ENCODE results near the gene TTC7B. TPM values are rescaled to one million over a fixed set of nuclear protein-coding genes. Genes with fewer than 3 reads are reported as not detected.

Gene TTC7B
- total and polyA plus RNA-seq, 10 of the 15 experiments (the other 5 are each of a cell fraction or from before 2014, with no cell fraction given): under 0.01 to 1.1 (median 0.26) TPM; not detected in 2

DNA sequence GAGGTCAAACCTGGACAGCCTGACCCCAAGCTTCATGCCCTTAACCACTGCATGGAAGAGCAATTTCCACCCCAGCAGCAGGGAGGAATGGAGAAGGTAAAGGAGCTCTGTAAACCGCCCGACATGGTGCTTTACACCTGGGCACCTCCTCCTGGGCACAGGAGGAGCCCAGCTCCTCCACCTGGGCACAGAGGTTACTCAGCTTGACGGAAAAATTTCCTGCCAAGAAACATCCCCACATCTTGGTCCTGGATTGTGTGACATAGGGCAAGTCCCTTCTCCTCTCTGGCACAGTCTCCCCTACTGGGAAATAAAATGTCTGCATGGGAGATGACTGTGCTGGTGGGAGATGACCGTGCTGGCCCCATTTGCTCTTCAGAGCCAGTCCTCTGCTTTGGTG, 40.8 kb downstream of the TTC7B start:
- Histone ChIP-seq H3K79me2 (ENCODE audit: control insufficient read depth, insufficient read depth, low read length) (no peaks in the 10 kb centered on the region), H3K4me2 (ENCODE audit: control insufficient read depth, insufficient read depth) (no peak overlapping the region), H3K27ac (ENCODE audit: control insufficient read depth, insufficient read depth) (no peak overlapping the region), H3K9me3 (replicated peaks; ENCODE audit: control insufficient read depth, insufficient read depth, low read length) (no peaks in the 10 kb centered on the region), H3K4me3 (no peak overlapping the region), H3K36me3 (ENCODE audit: control insufficient read depth in 2 of 2, insufficient read depth in 2 of 2, low read length in 1 of 2) (no peaks in the 10 kb centered on the region), H3K9ac (ENCODE audit: control insufficient read depth, insufficient read depth, low read length) (no peak overlapping the region), H4K20me1 (ENCODE audit: control insufficient read depth, insufficient read depth) (no peaks in the 10 kb centered on the region), H2AFZ (ENCODE audit: control insufficient read depth, low read depth, low read length) (no peak overlapping the region), H3K4me1 (ENCODE audit: control insufficient read depth, insufficient read depth, low read length) (no peaks in the 10 kb centered on the region), H3K27me3 (replicated peaks in 1 of 2; ENCODE audit: control insufficient read depth in 2 of 2, insufficient read depth in 2 of 2, low read length in 1 of 2) (no peaks in the 10 kb centered on the region; a peak in 1 of 4 replicates)
- TF ChIP-seq SIX5 (IDR thresholded peaks at IDR 0.05; ENCODE audit: low read depth, low read length, severe bottlenecking) (no peak), SPI1 (IDR thresholded peaks at IDR 0.05; ENCODE audit: borderline replicate concordance, insufficient read depth, low read depth, low read length) (no peak), POLR2AphosphoS5 (IDR thresholded peaks at IDR 0.05; ENCODE audit: low read length) (no peak), DPF2 (IDR thresholded peaks at IDR 0.05) (no peak), MYB (IDR thresholded peaks at IDR 0.05; ENCODE audit: borderline replicate concordance, low read depth, low read length) (no peak), CBFB (IDR thresholded peaks at IDR 0.05; ENCODE audit: low read depth) (no peak), NFYB (IDR thresholded peaks at IDR 0.05; ENCODE audit: insufficient read depth, low read depth, low read length) (no peak), RCOR1 (conservative IDR thresholded peaks at IDR 0.05; ENCODE audit: low read depth, low read length) (no peak), RUNX3 (IDR thresholded peaks at IDR 0.05; ENCODE audit: low read length) (no peak), SUPT20H (IDR thresholded peaks at IDR 0.05; ENCODE audit: borderline replicate concordance, control insufficient read depth, low read depth, low read length) (no peak)
- TF ChIP-seq, protein P1, sequence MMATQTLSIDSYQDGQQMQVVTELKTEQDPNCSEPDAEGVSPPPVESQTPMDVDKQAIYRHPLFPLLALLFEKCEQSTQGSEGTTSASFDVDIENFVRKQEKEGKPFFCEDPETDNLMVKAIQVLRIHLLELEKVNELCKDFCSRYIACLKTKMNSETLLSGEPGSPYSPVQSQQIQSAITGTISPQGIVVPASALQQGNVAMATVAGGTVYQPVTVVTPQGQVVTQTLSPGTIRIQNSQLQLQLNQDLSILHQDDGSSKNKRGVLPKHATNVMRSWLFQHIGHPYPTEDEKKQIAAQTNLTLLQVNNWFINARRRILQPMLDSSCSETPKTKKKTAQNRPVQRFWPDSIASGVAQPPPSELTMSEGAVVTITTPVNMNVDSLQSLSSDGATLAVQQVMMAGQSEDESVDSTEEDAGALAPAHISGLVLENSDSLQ (IDR thresholded peaks at IDR 0.05): no peak
- TF ChIP-seq, protein P2, sequence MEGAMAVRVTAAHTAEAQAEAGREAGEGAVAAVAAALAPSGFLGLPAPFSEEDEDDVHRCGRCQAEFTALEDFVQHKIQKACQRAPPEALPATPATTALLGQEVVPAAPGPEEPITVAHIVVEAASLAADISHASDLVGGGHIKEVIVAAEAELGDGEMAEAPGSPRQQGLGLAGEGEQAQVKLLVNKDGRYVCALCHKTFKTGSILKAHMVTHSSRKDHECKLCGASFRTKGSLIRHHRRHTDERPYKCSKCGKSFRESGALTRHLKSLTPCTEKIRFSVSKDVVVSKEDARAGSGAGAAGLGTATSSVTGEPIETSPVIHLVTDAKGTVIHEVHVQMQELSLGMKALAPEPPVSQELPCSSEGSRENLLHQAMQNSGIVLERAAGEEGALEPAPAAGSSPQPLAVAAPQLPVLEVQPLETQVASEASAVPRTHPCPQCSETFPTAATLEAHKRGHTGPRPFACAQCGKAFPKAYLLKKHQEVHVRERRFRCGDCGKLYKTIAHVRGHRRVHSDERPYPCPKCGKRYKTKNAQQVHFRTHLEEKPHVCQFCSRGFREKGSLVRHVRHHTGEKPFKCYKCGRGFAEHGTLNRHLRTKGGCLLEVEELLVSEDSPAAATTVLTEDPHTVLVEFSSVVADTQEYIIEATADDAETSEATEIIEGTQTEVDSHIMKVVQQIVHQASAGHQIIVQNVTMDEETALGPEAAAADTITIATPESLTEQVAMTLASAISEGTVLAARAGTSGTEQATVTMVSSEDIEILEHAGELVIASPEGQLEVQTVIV (IDR thresholded peaks at IDR 0.05; ENCODE audit: borderline replicate concordance, partially characterized antibody): no peak
- TF ChIP-seq, protein P3, sequence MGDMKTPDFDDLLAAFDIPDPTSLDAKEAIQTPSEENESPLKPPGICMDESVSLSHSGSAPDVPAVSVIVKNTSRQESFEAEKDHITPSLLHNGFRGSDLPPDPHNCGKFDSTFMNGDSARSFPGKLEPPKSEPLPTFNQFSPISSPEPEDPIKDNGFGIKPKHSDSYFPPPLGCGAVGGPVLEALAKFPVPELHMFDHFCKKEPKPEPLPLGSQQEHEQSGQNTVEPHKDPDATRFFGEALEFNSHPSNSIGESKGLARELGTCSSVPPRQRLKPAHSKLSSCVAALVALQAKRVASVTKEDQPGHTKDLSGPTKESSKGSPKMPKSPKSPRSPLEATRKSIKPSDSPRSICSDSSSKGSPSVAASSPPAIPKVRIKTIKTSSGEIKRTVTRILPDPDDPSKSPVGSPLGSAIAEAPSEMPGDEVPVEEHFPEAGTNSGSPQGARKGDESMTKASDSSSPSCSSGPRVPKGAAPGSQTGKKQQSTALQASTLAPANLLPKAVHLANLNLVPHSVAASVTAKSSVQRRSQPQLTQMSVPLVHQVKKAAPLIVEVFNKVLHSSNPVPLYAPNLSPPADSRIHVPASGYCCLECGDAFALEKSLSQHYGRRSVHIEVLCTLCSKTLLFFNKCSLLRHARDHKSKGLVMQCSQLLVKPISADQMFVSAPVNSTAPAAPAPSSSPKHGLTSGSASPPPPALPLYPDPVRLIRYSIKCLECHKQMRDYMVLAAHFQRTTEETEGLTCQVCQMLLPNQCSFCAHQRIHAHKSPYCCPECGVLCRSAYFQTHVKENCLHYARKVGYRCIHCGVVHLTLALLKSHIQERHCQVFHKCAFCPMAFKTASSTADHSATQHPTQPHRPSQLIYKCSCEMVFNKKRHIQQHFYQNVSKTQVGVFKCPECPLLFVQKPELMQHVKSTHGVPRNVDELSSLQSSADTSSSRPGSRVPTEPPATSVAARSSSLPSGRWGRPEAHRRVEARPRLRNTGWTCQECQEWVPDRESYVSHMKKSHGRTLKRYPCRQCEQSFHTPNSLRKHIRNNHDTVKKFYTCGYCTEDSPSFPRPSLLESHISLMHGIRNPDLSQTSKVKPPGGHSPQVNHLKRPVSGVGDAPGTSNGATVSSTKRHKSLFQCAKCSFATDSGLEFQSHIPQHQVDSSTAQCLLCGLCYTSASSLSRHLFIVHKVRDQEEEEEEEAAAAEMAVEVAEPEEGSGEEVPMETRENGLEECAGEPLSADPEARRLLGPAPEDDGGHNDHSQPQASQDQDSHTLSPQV (IDR thresholded peaks at IDR 0.05): no peak
- POLR2A ChIA-PET: no interaction called here
- intact Hi-C loops (cut with micrococcal nuclease; ENCODE audit: unreplicated experiment): no loop called here
- CTCF ChIA-PET: interaction anchor here (1.0 to 1.4 kb wide), 2 partner anchors 15 to 17 kb away, joined by 3 read pairs; no protein-coding TSS in a partner anchor
- in situ Hi-C loops (cut with MboI): no loop called here
- WGBS (ENCODE audit: insufficient coverage, insufficient replicate concordance, low lambda C conversion rate, missing lambda C conversion rate): 24% methylated on average over 4 of the region's 4 CpGs
- FAIRE-seq (no peak), DNase-seq (ENCODE audit: low read depth, low spot score) (no peak), ATAC-seq (no peak)
- SMC1A ChIA-PET (ENCODE audit: uncharacterized antibody, unreplicated experiment): no interaction called here
- BruUV-seq (replicated peaks): no TSS peak
- RAD21 ChIA-PET (ENCODE audit: unreplicated experiment): no interaction called here
